ENCODE results near the gene GLT8D2.

GLT8D2 gene

GRCh38 chr12:103944964-103945363, 105.0 kb downstream of the GLT8D2 start:
- Histone ChIP-seq H3K23ac (ENCODE audit: low read length) (no peak overlapping the region), H2BK15ac (replicated peaks; ENCODE audit: low read depth) (no peak overlapping the region), H3K27ac (ENCODE audit: low read depth, low read length) (no peak overlapping the region), H3K79me1 (ENCODE audit: low read length) (peaks cover 2% of the 10 kb centered on the region), H3K4me1 (ENCODE audit: control insufficient read depth, low read depth, low read length) (no peaks in the 10 kb centered on the region), H3K4ac (ENCODE audit: low read depth, low read length) (no peak overlapping the region), H3K36me3 (ENCODE audit: control insufficient read depth, insufficient read depth, low read length) (peaks cover 23% of the 10 kb centered on the region), H3K4me3 (ENCODE audit: low read length) (no peak overlapping the region), H3K4me2 (ENCODE audit: low read length) (no peak overlapping the region), H3K79me2 (ENCODE audit: control insufficient read depth, insufficient read depth, low read length) (no peaks in the 10 kb centered on the region), H4K8ac (ENCODE audit: low read depth, low read length) (no peak overlapping the region), H3K56ac (ENCODE audit: low read length) (no peak overlapping the region), H3K18ac (ENCODE audit: low read length) (no peak overlapping the region), H3K9ac (ENCODE audit: low read length) (no peak overlapping the region), H4K5ac (ENCODE audit: low read length) (no peak overlapping the region), H2BK120ac (ENCODE audit: low read depth, low read length) (no peak overlapping the region), H2AK5ac (ENCODE audit: low read length) (no peak overlapping the region), H3K27me3 (ENCODE audit: insufficient read depth, low read length, poor library complexity) (no peaks in the 10 kb centered on the region), H2BK5ac (ENCODE audit: low read length) (no peak overlapping the region)
- no CpG with 5 or more reads among the region's 3 CpGs for WGBS (ENCODE audit: extremely low coverage, insufficient coverage, low lambda C conversion rate)
- DNase-seq, result no peak
